HUES48 (cell line): ENCODE results near the gene ASPSCR1.

ENCODE experiments used
- H3K27ac ChIP-seq: one replicate; pipeline ENCODE4 v1.7.0; 2013; ENCODE audit warnings: low read depth, low read length, inconsistent platforms
- H3K27me3 ChIP-seq: 2 replicates; pipeline ENCODE4 v1.6.1; 2013; ENCODE audit warnings: mild to moderate bottlenecking, low read length; ENCODE audit not compliant: control insufficient read depth, insufficient read depth
- H3K36me3 ChIP-seq: 2 replicates; pipeline ENCODE4 v1.6.1; 2013; ENCODE audit warnings: low read length; ENCODE audit not compliant: control insufficient read depth, insufficient read depth
- H3K4me1 ChIP-seq: 2 replicates; pipeline ENCODE4 v1.6.1; 2013; ENCODE audit warnings: mild to moderate bottlenecking, low read length; ENCODE audit not compliant: control insufficient read depth, insufficient read depth
- H3K4me3 ChIP-seq: 2 replicates; pipeline ENCODE4 v1.5.1; 2013; ENCODE audit warnings: mild to moderate bottlenecking, low read depth, low read length
- H3K9ac ChIP-seq: 2 replicates; pipeline ENCODE4 v1.6.1; 2013; ENCODE audit warnings: mild to moderate bottlenecking, low read depth, low read length, moderate library complexity
- H3K9me3 ChIP-seq: 2 replicates; pipeline ENCODE4 v1.6.1; 2013; ENCODE audit warnings: low read length; ENCODE audit not compliant: control insufficient read depth, insufficient read depth

Gene ASPSCR1

DNA sequence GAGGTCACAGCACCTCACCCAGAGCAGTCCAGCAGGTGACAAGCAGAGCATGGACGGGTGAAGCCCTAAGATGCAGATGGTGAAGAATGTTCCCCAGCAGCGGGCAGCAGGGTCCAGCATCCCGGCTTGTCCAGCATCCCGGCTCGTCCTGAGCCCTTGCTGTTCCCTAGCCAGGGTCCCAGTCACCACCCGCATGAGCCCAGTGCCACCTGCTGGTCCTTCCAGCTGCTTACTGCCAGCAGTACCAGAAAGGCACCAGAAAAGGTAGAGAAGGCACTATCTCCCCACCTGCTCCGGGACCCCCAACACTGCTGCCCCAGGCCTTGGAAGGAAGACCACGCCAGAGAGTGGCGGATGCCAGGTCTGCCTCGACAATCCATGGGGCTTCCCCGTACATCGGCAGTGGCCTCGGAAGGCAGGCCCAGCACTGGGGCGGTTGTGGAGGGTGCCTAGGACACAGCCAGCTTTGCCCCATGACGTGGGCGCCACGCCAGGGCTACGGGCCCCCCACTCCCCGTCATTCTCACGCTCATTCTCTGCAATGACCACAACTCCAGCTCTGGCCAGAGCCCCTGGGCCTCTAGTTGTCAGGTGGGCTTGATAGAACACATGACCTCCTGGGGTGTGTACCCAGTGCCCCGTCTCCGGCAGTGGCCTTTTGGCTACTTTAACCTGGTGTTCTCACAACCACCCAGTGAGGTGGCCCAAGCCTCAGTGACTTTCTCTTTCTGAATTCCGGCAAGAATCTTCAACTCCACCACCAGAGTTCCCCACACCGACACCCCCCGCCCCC is 43.9 kb downstream of the ASPSCR1 start:
- Histone ChIP-seq H3K27me3 (no peaks in the 10 kb centered on the region), H3K4me3 (peak overlapping the region; percentile 95; the same call in 1 of the 2 replicates), H3K36me3 (peaks cover 10% of the 10 kb centered on the region), H3K9me3 (no peaks in the 10 kb centered on the region), H3K27ac (no peak overlapping the region), H3K4me1 (0 out of 2 replicates have a peak, but pooled peaks cover 5% of the 10 kb centered on the region), H3K9ac (no peak overlapping the region)

DNA sequence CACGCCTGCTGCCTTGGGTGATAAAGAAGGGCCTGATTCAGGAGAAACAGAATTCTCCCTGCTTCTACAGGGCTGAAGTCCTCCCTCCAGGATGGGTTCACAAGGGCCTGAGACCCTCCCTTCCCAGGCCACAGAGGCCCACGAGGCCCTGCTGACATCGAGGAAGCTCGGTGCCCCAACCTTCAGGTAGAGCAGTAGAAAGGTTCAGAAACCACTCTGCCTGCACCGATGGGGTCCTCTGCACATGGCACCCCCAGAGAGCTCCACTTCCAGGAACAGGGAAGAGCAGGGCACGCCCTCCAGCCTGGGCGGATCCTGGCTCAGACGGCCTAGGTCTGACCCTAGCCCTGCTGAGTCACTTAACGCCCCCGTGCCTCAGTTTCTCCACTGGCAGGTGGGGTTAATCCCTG is 44.5 kb downstream of the ASPSCR1 start:
- Histone ChIP-seq H3K4me1 (0 out of 2 replicates have a peak, but pooled peaks cover 5% of the 10 kb centered on the region), H3K9me3 (no peaks in the 10 kb centered on the region), H3K36me3 (peaks cover 13% of the 10 kb centered on the region), H3K27ac (no peak overlapping the region), H3K4me3 (peak overlapping the region; percentile 95), H3K27me3 (no peaks in the 10 kb centered on the region), H3K9ac (peak overlapping the region; percentile 85)

DNA sequence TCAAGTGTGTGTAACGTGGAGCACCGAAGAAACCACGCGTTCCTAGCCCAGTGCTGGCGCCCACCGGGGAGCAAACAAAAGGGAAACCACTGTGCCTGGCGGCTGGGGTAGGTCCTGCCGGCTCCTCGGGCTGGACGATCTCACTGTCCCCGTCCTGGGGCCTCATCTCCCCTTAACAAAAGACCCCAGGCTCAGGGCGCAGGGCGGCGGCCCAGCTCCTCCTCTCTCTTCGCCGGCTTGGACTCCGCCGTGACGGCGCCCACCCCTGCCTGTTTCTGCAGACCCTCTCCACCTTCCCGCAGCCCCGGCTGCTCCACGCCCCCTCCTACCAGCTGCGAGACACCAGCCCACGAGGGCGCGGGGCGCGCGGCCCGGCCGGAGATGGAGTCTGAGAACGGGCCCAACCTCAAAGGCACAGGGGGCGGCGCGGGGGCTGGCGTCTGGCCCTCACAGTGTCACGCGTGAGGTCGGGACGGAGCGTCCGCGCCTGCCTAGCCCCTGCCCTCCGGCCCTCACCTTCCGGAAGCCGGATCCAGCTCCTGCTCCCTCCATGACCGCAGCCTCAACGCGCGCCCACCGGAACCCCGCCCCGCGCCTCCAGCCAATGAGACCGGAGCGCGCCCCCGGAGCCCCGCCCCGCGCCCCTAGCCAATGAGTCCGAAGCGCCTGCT is 45.0 kb downstream of the ASPSCR1 start, which contains the start of gene CENPX:
CENPX (minus strand) TSS at position 569 of the 671 bp plus-strand sequence; CDS start at position 552, 17 bp downstream.
- peak within 1 kb of the TSS; percentile 95 for H3K4me3 ChIP-seq
- H3K9me3 ChIP-seq: no peaks in the 10 kb centered on the region
- 0 out of 2 replicates have a peak, but pooled peaks cover 5% of the 10 kb centered on the region for H3K4me1 ChIP-seq
- H3K9ac ChIP-seq: peak within 1 kb of the TSS; percentile 85
- peak within 1 kb of the TSS; percentile 35 for H3K27ac ChIP-seq
- no peaks in the 10 kb centered on the region for H3K27me3 ChIP-seq
- H3K36me3 ChIP-seq: peaks cover 18% of the 10 kb centered on the region

DNA sequence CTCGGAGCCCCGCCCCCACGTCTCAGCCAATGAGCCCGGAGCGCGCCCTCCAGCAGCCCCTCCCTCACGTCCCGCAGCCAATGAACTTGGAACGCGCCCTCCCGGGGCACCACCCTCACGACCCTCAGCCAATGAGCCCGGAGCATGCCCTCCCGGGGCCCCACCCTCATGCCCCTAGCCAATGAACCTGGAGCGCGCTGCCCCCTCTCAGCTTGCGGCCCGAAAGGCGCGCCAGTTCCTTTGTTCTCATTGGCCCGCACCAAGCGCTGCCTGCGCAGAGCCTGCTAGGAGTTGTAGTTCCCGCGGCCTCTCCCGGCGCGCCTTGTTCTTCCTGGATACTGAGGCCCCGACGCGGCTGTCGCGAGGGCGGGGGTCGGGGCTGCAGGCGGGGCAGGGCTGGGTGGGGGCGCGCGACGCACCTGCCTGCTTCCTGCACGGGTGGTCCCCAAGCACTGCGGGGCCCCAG is 45.6 kb downstream of the ASPSCR1 start, which contains the start of gene LRRC45:
LRRC45 (plus strand) TSS at position 325 of the 466 bp plus-strand sequence. CDS start 339 bp downstream, outside the sequence.
- H3K4me1 ChIP-seq: 0 out of 2 replicates have a peak, but pooled peaks cover 5% of the 10 kb centered on the region
- H3K9me3 ChIP-seq: no peaks in the 10 kb centered on the region
- peak within 1 kb of the TSS; percentile 95 for H3K4me3 ChIP-seq
- no peaks in the 10 kb centered on the region for H3K27me3 ChIP-seq
- H3K9ac ChIP-seq: peak within 1 kb of the TSS; percentile 85
- H3K36me3 ChIP-seq: peaks cover 24% of the 10 kb centered on the region
- H3K27ac ChIP-seq: peak within 1 kb of the TSS; percentile 35

DNA sequence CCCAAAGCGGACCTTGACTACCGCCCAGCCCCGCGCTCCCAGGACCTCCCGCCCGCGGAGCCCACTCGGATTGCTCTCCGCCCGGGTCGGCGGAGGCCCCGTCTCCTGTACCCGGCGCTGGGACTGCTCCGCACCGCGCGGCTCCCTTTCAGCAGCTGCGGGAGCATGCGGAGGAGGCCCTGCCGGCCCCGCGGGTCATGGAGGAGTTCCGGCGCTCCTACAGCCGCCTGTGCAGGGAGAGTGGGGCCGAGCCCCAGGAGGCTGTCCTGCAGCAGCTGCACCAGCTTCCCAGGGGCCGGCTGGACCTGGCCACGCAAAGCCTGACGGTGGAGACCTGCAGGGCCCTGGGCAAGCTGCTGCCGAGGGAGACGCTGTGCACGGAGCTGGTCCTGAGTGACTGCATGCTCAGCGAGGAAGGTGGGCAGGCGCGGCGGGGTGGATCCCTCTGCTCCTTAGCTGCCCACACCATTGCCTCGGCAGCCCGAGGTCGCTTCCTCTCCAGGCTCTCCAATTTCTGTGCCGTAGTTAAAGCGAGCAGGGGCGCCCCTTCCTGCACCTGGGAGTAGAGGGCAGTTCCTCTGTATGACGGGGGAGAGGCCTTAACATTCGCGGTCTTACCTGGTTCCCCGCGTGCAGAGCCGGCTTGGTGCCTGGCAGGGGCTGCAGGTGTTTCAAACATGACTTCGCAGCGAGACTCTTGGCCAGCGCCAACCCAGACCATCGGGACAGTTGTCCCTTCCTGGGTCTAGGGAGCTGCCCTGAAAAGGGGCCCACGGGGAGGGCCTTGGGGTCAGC is 46.2 kb downstream of the ASPSCR1 start:
- Histone ChIP-seq H3K9me3 (no peaks in the 10 kb centered on the region), H3K27me3 (no peaks in the 10 kb centered on the region), H3K9ac (peak overlapping the region; percentile 72), H3K4me1 (0 out of 2 replicates have a peak, but pooled peaks cover 5% of the 10 kb centered on the region), H3K36me3 (peaks cover 25% of the 10 kb centered on the region), H3K4me3 (peak overlapping the region; percentile 74), H3K27ac (no peak overlapping the region)

DNA sequence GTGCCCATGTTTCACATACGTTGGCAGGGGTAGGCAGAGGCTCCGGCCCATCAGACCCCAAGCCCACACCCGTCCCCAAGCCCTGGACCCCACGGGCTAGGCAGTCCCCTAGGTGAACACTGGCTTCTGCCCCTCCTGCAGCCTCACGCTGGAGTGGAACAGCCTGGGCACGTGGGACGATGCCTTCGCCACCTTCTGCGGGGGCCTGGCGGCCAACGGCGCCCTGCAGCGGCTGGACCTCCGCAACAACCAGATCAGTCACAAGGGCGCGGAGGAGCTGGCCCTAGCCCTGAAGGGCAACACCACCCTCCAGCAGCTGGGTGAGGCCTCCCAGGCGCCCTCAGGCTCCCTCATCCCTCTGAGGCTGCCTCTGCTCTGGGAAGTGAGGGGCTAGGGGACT is 47.4 kb downstream of the ASPSCR1 start:
- Histone ChIP-seq H3K9ac (no peak overlapping the region), H3K4me3 (no peak overlapping the region), H3K36me3 (peaks cover 29% of the 10 kb centered on the region), H3K9me3 (no peaks in the 10 kb centered on the region), H3K27me3 (no peaks in the 10 kb centered on the region), H3K27ac (no peak overlapping the region), H3K4me1 (0 out of 2 replicates have a peak, but pooled peaks cover 5% of the 10 kb centered on the region)

DNA sequence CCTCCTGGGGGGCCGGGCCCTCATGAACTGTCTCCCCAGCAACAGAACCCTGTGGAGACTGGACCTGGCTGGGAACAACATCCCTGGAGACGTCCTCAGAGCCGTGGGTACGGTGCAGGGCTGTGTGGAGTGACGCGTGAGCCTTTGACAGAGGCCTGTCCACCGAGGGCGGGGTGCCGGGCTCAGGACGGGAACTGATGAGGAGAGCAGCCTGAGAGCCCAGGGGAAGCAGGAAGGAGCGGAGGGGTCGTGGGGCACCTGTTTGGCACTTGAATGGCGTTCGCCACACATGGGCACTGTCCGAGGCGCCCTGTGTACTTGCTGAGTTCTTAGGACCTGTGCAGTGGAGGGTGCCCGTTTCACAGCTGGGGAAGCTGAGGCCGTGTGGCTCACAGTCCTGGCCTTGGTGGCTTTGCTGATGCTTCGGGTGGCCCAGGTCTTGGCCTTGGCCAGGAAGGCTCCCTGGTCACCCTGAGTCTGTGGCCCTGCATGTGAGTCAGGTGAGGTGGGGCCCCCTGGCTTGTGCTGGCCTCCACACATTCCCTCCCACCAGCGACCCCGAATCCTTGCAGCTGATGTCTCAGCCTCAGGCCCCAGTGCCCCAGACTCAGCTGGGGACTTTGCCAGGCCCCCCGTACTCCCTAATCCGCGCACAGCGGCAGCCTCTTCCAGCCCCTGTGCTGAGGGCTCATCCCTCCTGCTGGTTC is 48.1 kb downstream of the ASPSCR1 start:
- Histone ChIP-seq H3K9me3 (no peaks in the 10 kb centered on the region), H3K9ac (no peak overlapping the region), H3K4me3 (no peak overlapping the region), H3K27me3 (no peaks in the 10 kb centered on the region), H3K36me3 (peaks cover 29% of the 10 kb centered on the region), H3K27ac (no peak overlapping the region), H3K4me1 (0 out of 2 replicates have a peak, but pooled peaks cover 5% of the 10 kb centered on the region)

DNA sequence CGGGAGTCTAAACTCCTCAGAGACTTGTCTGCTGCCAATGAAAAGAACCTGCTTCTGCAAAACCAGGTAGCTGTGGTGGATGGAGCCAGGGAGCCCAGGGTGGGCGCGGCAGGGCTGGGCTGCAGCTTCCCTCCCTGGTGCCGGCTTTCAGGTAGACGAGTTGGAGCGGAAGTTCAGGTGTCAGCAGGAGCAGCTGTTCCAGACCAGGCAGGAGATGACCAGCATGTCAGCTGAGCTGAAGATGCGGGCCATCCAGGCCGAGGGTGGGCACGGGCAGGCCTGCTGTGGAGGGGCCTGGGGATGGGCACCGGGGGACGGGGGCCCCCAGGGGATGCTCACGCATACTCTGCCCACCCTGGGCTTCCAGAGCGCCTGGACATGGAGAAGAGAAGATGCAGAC is 50.8 kb downstream of the ASPSCR1 start:
- Histone ChIP-seq H3K36me3 (peaks cover 29% of the 10 kb centered on the region), H3K9ac (no peak overlapping the region), H3K9me3 (no peaks in the 10 kb centered on the region), H3K4me1 (peaks cover 7% of the 10 kb centered on the region; the same call in 1 of the 2 replicates), H3K4me3 (no peak overlapping the region), H3K27ac (no peak overlapping the region), H3K27me3 (no peaks in the 10 kb centered on the region)

DNA sequence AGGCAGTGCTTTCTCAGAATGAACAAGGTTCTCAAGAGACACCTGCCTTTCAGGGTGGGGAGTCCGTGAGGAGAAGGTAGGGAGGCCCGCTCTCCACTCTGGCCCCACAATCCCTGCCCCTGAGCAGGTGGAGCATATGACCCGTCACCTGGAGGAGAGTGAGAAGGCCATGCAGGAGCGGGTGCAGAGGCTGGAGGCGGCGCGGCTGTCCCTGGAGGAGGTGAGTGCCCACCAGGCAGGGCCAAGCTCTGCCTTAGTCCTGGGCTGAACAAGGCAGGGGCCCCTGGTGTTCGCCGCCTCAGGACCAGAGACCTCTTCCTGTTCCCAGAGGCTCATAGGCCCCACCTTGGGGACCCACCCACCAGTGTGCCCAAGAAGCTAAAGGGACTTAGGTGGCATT is 51.5 kb downstream of the ASPSCR1 start:
- H3K4me3 ChIP-seq: no peak overlapping the region
- no peak overlapping the region for H3K27ac ChIP-seq
- H3K4me1 ChIP-seq: peaks cover 7% of the 10 kb centered on the region; the same call in 1 of the 2 replicates
- H3K36me3 ChIP-seq: peaks cover 29% of the 10 kb centered on the region
- H3K27me3 ChIP-seq: no peaks in the 10 kb centered on the region
- H3K9ac ChIP-seq: no peak overlapping the region
- H3K9me3 ChIP-seq: no peaks in the 10 kb centered on the region

DNA sequence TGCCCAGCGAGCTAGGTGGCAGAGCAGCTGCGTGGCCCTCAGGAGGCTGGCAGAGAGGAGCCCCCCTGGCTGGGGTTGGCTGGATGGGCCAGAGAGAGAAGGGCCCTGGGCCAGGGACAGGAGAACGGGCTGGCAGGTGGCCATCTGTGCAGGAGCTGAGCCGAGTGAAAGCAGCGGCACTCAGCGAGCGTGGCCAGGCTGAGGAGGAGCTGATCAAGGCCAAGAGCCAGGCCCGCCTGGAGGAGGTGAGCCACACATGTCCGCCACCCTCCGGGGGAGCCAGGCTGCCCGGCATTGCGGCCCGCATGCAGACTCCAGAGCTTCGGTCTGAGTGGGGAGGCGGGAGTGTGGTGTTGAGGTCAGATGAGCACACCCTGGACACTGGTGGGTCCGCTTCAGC is 52.0 kb downstream of the ASPSCR1 start:
- no peaks in the 10 kb centered on the region for H3K27me3 ChIP-seq
- H3K4me1 ChIP-seq: peaks cover 7% of the 10 kb centered on the region; the same call in 1 of the 2 replicates
- no peak overlapping the region for H3K4me3 ChIP-seq
- H3K27ac ChIP-seq: no peak overlapping the region
- peaks cover 29% of the 10 kb centered on the region for H3K36me3 ChIP-seq
- no peak overlapping the region for H3K9ac ChIP-seq
- H3K9me3 ChIP-seq: no peaks in the 10 kb centered on the region
